Stimulated activated naive CD4-positive, alpha-beta T cell (primary cell): ENCODE results near the gene AOPEP.

Experiments
- DNase-seq, 6 experiments: peaks; one replicate each; lab custom pipeline; 2025; lab: John Stamatoyannopoulos, UW

AOPEP gene

GRCh38 chr9:94714494-94714893 lies 12.0 kb upstream of the AOPEP start:
- DNase-seq = no peak

GRCh38 chr9:94717761-94718160 lies 8.7 kb upstream of the AOPEP start:
- no peak for DNase-seq

GRCh38 chr9:94718936-94719335 lies 7.6 kb upstream of the AOPEP start:
- DNase-seq = no peak

- no peak for DNase-seq
These were observed 6.6 kb upstream of the AOPEP start for GRCh38 chr9:94719878-94720277.

GRCh38 chr9:94720846-94721549 lies 5.5 kb upstream of the AOPEP start:
- DNase-seq = no peak

- no peak for DNase-seq
These were observed 4.7 kb upstream of the AOPEP start for GRCh38 chr9:94721754-94722153.

- DNase-seq = no peak
These were observed 1.2 kb upstream of the AOPEP start for GRCh38 chr9:94725293-94725692.

GRCh38 chr9:94728719-94729118 lies 2.2 kb downstream of the AOPEP start:
- no peak for DNase-seq

- DNase-seq = no peak
These were observed 2.7 kb downstream of the AOPEP start for GRCh38 chr9:94729199-94729598.

GRCh38 chr9:94734054-94734754 lies 7.7 kb downstream of the AOPEP start:
- no peak for DNase-seq

GRCh38 chr9:94736759-94737158 lies 10.3 kb downstream of the AOPEP start:
- DNase-seq = no peak

GRCh38 chr9:94740145-94740840 lies 13.8 kb downstream of the AOPEP start:
- DNase-seq = no peak

- DNase-seq = no peak
These were observed 15.4 kb downstream of the AOPEP start for GRCh38 chr9:94741866-94742265.

- DNase-seq = no peak
These were observed 16.8 kb downstream of the AOPEP start for GRCh38 chr9:94743035-94743954.

- no peak for DNase-seq
These were observed 19.5 kb downstream of the AOPEP start for GRCh38 chr9:94745806-94746540.

GRCh38 chr9:94746541-94747370 lies 20.3 kb downstream of the AOPEP start:
- no peak for DNase-seq

- DNase-seq = no peak
These were observed 28.5 kb downstream of the AOPEP start for GRCh38 chr9:94754976-94755475.

GRCh38 chr9:94757158-94757557 lies 30.7 kb downstream of the AOPEP start:
- DNase-seq = no peak

GRCh38 chr9:94758031-94758430 lies 31.5 kb downstream of the AOPEP start:
- no peak for DNase-seq

- no peak for DNase-seq
These were observed 32.4 kb downstream of the AOPEP start for GRCh38 chr9:94758880-94759279.
